ENCODE measurements around the gene EHD3. TPM values are rescaled to one million over a fixed set of nuclear protein-coding genes. Genes with fewer than 3 reads are reported as not detected.

The EHD3 gene
- total and polyA plus RNA-seq, 2 of the 13 experiments (the other 11 are each of a cell fraction or from before 2014, with no cell fraction given): 0.20 to 0.69 TPM

DNA sequence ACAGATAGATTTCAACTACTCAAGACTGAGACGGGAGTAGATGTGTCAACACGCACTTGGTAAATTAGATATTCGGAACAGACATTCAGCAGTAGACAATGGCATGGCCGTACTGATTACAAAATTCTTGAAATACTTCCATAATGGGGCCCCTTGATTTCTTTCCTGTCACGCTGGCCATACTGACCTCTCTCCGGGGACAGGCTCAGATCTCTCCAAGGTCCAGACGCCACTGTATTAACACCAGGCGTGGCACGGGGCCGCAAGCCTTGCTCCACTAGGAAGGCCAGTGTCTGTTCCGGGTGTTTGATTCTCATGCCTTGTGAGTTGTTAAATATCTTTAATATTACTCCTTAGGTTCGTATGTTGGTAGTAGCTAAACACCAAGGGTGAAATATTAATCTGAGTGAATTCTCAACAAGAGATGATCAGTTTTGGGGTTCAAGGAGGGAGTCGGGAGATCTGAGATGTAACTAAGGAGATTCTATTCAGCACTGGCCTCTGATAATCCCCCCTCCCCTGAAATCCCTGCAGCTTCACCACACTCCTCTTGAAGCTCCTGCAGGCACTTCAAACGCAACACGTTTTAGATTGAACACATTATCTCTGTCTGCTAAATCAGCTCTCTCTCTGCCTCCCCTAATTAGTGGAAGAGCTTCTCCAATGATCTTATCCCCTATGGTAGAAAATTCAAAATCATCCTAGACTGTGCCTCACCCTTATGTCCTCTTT is 2.2 kb upstream of the EHD3 start:
- no TSS peak for BruUV-seq (replicated peaks)
- FAIRE-seq: no peak
- Histone ChIP-seq H3K36me3 (replicated peaks in 1 of 2; ENCODE audit: control insufficient read depth in 1 of 2, insufficient read depth in 2 of 2, low read length in 2 of 2) (no peaks in the 10 kb centered on the region), H3K4me3 (replicated peaks in 1 of 3; ENCODE audit: insufficient read depth in 1 of 3, low read depth in 2 of 3, low read length in 3 of 3) (no peak overlapping the region), H3K9ac (ENCODE audit: insufficient read depth, low read depth, low read length) (no peak overlapping the region), H3K4me2 (ENCODE audit: low read depth, low read length) (no peak overlapping the region), H3K79me2 (ENCODE audit: insufficient read depth, low read length) (no peaks in the 10 kb centered on the region), H3K27ac (ENCODE audit: extremely low read length, insufficient read depth, low read length) (no peak overlapping the region), H3K4me1 (ENCODE audit: insufficient read depth, low read length) (no peaks in the 10 kb centered on the region), H3K27me3 (ENCODE audit: control insufficient read depth in 1 of 2, insufficient read depth in 2 of 2, low read length in 2 of 2) (peaks cover 0 to 23% of the 10 kb centered on the region in 2 experiments; a peak in 3 of 5 replicates), H4K20me1 (ENCODE audit: insufficient read depth, low read length) (no peaks in the 10 kb centered on the region), H3K9me3 (ENCODE audit: low read length) (no peaks in the 10 kb centered on the region), H2AFZ (ENCODE audit: low read length) (no peak overlapping the region)
- TF ChIP-seq ZNF790 (CRISPR knock-in tag; IDR thresholded peaks at IDR 0.05; ENCODE audit: borderline replicate concordance): no peak
- no peak for TF ChIP-seq ZNF230 (CRISPR knock-in tag; IDR thresholded peaks at IDR 0.05)
- TF ChIP-seq USF2 (IDR thresholded peaks at IDR 0.05; ENCODE audit: low read depth, low read length): no peak
- TF ChIP-seq USF2 (CRISPR knock-in tag; IDR thresholded peaks at IDR 0.05; ENCODE audit: borderline replicate concordance): no peak
- DNase-seq (ENCODE audit: low spot score): no peak
- intact Hi-C loops (cut with micrococcal nuclease; ENCODE audit: unreplicated experiment): no loop called here
- in situ Hi-C loops (cut with HindIII; ENCODE audit: extremely low pct_ligation_motif_present, low pct_unique_long_range_greater_than_20kb): no loop called here
- no peak for ATAC-seq
- ChIA-PET POLR2A (no interaction called here), CTCF (ENCODE audit: low intra/inter-chr PET ratio, low total read pairs) (no interaction called here)
- 30% methylated on average over 15 of the region's 15 CpGs for WGBS (ENCODE audit: low lambda C conversion rate)

DNA sequence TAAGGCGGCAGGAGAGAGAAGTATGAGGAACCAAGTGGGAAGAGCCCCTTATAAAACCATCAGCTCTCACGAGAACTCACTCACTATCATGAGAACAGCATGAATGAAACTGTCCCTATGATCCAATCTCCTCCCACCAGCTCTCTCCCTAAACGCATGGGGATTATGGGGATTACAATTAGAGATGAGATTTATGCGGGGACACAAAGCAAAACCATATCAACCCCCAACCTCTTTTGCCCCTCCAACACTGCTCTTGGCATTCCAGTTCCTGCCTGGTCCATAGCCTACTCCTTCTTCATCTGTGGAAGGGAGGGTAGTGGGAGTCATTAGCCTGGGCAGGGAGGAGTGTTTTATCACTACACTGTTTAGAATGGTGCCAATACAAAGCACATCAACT is 1.4 kb upstream of the EHD3 start:
- ChIA-PET CTCF (ENCODE audit: low intra/inter-chr PET ratio, low total read pairs) (no interaction called here), POLR2A (no interaction called here)
- no peaks in the 10 kb centered on the region for H3K36me3 ChIP-seq (replicated peaks in 1 of 2; ENCODE audit: control insufficient read depth in 1 of 2, insufficient read depth in 2 of 2, low read length in 2 of 2)
- H3K27ac ChIP-seq (ENCODE audit: extremely low read length, insufficient read depth, low read length): no peak overlapping the region
- ATAC-seq (no peak), FAIRE-seq (no peak), DNase-seq (ENCODE audit: low spot score) (no peak)
- no peaks in the 10 kb centered on the region for H3K79me2 ChIP-seq (ENCODE audit: insufficient read depth, low read length)
- no TSS peak for BruUV-seq (replicated peaks)
- H3K9ac ChIP-seq (ENCODE audit: insufficient read depth, low read depth, low read length): no peak overlapping the region
- H3K4me1 ChIP-seq (ENCODE audit: insufficient read depth, low read length): no peaks in the 10 kb centered on the region
- no peak overlapping the region for H3K4me2 ChIP-seq (ENCODE audit: low read depth, low read length)
- H3K9me3 ChIP-seq (ENCODE audit: low read length): no peaks in the 10 kb centered on the region
- in situ Hi-C loops (cut with HindIII; ENCODE audit: extremely low pct_ligation_motif_present, low pct_unique_long_range_greater_than_20kb): no loop called here
- peaks cover 0 to 23% of the 10 kb centered on the region in 2 experiments; a peak in 3 of 5 replicates for H3K27me3 ChIP-seq (ENCODE audit: control insufficient read depth in 1 of 2, insufficient read depth in 2 of 2, low read length in 2 of 2)
- intact Hi-C loops (cut with micrococcal nuclease; ENCODE audit: unreplicated experiment): no loop called here
- no peaks in the 10 kb centered on the region for H4K20me1 ChIP-seq (ENCODE audit: insufficient read depth, low read length)
- no peak overlapping the region for H3K4me3 ChIP-seq (replicated peaks in 1 of 3; ENCODE audit: insufficient read depth in 1 of 3, low read depth in 2 of 3, low read length in 3 of 3)
- WGBS (ENCODE audit: low lambda C conversion rate): 13% methylated on average over 4 of the region's 4 CpGs
- no peak overlapping the region for H2AFZ ChIP-seq (ENCODE audit: low read length)
- TF ChIP-seq SP2 (CRISPR knock-in tag; IDR thresholded peaks at IDR 0.05): no peak
- TF ChIP-seq, protein P1, sequence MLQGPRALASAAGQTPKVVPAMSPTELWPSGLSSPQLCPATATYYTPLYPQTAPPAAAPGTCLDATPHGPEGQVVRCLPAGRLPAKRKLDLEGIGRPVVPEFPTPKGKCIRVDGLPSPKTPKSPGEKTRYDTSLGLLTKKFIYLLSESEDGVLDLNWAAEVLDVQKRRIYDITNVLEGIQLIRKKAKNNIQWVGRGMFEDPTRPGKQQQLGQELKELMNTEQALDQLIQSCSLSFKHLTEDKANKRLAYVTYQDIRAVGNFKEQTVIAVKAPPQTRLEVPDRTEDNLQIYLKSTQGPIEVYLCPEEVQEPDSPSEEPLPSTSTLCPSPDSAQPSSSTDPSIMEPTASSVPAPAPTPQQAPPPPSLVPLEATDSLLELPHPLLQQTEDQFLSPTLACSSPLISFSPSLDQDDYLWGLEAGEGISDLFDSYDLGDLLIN (CRISPR knock-in tag; IDR thresholded peaks at IDR 0.05; ENCODE audit: borderline replicate concordance): no peak
- TF ChIP-seq, protein P2, sequence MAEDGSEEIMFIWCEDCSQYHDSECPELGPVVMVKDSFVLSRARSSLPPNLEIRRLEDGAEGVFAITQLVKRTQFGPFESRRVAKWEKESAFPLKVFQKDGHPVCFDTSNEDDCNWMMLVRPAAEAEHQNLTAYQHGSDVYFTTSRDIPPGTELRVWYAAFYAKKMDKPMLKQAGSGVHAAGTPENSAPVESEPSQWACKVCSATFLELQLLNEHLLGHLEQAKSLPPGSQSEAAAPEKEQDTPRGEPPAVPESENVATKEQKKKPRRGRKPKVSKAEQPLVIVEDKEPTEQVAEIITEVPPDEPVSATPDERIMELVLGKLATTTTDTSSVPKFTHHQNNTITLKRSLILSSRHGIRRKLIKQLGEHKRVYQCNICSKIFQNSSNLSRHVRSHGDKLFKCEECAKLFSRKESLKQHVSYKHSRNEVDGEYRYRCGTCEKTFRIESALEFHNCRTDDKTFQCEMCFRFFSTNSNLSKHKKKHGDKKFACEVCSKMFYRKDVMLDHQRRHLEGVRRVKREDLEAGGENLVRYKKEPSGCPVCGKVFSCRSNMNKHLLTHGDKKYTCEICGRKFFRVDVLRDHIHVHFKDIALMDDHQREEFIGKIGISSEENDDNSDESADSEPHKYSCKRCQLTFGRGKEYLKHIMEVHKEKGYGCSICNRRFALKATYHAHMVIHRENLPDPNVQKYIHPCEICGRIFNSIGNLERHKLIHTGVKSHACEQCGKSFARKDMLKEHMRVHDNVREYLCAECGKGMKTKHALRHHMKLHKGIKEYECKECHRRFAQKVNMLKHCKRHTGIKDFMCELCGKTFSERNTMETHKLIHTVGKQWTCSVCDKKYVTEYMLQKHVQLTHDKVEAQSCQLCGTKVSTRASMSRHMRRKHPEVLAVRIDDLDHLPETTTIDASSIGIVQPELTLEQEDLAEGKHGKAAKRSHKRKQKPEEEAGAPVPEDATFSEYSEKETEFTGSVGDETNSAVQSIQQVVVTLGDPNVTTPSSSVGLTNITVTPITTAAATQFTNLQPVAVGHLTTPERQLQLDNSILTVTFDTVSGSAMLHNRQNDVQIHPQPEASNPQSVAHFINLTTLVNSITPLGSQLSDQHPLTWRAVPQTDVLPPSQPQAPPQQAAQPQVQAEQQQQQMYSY (CRISPR knock-in tag; IDR thresholded peaks at IDR 0.05): no peak
- TF ChIP-seq, protein P3, sequence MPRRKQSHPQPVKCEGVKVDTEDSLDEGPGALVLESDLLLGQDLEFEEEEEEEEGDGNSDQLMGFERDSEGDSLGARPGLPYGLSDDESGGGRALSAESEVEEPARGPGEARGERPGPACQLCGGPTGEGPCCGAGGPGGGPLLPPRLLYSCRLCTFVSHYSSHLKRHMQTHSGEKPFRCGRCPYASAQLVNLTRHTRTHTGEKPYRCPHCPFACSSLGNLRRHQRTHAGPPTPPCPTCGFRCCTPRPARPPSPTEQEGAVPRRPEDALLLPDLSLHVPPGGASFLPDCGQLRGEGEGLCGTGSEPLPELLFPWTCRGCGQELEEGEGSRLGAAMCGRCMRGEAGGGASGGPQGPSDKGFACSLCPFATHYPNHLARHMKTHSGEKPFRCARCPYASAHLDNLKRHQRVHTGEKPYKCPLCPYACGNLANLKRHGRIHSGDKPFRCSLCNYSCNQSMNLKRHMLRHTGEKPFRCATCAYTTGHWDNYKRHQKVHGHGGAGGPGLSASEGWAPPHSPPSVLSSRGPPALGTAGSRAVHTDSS (CRISPR knock-in tag; conservative IDR thresholded peaks at IDR 0.05): no peak

Data from HepG2 (cell line).